GM15510 (cell line): ENCODE measurements around the gene LRRC28.
A peak's percentile ranks its signal among the peaks of the same experiment; 100 is the strongest.

Experiments used
- POLR2A ChIP-seq: IDR thresholded peaks from 3 replicates; pipeline ENCODE4 v1.6.1; 2011; ENCODE audit warnings: borderline replicate concordance; ENCODE audit not compliant: insufficient read length; ENCODE audit errors: extremely low read depth

Gene LRRC28

DNA sequence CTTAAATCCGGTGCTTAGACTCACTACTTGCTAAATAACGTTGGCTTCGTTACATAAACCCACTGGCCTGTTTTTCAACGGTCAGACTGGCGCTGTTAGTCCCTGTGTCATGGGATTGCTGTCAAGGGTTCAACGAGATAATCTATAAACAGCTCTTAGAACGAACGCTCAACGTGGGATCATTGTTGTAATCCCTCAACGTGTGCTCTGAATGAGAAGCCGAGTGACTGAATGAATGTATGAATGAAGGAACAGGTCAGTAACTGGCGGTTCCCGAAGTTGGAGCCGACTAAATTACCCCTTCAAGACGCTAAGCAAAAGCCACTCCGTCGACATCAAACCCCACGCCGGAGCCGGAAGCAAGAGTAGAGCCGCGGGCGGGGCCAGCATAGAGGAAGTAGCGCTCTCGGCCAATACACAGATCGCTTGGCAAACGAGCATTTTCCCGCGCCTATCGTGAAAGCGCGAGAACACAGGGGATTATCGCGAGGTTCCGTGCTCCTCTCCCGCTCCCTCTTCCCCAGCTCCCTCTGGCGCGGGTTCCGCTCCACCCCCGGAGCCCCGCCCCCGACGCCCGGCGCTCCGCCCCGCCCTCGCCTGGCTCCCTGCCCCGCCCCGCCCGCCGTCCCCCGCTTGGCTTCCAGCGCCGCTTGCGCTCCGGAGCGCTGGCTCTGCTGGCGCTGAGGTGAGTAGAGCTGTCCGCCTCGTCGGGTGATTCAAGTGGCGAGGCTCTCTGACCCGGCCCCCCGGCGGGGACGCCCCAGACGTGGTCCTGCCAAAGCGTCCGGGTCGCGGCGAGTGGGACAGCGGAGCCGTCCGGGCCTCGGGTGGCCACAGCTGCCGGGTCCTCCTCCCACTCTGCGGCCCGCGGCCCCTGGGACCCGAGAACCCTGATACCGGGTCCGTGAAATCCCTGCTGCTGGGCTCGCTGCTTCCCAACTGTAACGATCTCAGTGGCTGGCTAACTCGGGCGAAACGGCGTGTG, at the start of gene LRRC28:
Gene LRRC28, plus strand, starts transcription at position 625 of the 985 bp plus-strand sequence. CDS start 4,477 bp downstream, outside the sequence.
- peak; percentile 88 for TF ChIP-seq POLR2A

DNA sequence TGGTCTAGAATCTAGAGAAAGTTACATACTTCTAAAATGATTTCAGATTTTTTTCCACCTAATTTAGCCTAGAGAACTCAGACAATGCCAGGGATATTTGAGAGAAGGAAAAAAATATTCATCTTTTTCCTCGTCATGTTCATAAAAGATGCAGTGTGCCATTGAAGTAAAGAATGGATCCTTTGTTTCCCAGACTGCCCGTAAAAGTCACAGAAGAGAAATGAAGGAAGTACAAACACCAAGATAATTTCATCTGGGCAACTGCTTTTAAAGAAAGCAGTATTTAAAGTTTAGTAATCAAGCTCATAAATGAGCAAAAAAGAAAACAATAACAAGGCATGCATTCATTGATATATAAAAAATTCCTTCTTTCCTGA, 49.1 kb upstream of the LRRC28 start:
- TF ChIP-seq POLR2A = no peak

DNA sequence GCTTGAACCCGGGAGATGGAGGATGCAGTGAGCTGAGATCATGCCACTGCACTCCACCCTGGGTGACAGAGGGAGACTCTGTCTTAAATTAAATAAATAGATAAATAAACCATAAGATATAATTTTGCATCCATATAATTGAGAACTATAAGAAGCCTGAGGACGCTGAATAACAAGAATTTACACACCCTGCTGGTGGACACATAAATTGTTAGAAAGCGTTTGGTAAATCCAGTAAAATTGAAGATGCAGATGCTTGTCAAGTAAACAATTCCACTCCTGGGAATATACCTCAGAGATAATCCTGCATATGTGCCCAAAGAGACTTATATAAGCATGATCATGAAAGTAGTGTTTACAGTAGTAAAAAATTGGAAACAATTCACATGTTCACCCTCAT, 43.6 kb upstream of the LRRC28 start:
- TF ChIP-seq POLR2A = no peak

DNA sequence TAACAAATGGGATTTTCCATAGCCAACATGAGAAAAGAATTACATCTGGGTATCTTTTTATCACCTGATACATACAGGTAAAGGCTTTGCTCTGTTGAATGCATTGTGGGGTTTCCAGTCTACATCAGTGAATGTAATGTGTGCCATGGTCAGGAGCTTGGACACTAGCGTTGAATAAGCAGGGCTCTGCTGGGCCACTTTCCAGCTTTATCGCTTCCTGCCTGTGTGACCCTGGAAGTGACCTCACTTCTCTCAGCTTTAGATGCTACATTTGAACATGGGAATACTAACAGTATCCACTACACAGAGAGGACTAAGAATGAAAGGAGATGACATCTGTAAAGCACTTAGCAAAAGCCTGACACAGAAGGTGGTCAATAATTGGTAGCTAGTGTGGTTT, 42.0 kb upstream of the LRRC28 start:
- no peak for TF ChIP-seq POLR2A

DNA sequence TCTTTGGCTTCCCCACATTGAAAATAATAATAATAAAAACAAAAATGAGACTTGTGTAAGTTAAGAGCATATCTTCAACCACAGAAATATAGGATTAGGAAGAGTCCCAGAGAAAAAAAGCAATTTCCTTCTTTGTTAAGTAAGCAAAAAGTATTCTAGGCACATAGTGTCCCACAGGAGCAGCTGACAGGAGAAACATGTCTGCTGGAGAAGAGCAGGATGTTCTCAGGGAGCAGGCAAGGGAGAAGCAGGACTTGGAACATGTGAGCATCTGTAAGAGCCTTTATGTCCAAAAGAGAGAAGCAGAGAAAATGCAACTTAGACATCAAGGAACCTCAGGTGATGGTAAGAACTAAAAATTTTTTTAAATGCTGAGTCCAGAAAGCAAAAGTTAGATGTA, 40.9 kb upstream of the LRRC28 start:
- no peak for TF ChIP-seq POLR2A

DNA sequence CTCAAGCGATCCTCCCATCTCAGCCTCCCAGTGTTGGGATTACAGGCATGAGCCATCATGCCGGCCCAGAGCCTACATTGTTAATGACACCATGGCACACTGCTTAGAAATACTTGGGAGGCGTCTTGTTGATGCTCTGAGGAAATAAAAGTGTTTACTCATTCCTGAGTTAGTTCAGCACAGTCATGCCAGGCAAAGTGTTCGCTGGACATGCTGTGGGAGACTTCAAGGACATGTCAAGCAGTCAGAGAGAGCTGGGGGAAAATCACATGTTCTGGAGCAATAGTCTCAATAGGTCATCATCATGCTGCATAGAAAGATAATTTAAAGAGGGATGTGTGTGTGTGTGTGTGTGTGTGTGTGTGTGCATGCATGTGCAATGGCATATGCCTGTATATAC, 39.4 kb upstream of the LRRC28 start:
- no peak for TF ChIP-seq POLR2A

DNA sequence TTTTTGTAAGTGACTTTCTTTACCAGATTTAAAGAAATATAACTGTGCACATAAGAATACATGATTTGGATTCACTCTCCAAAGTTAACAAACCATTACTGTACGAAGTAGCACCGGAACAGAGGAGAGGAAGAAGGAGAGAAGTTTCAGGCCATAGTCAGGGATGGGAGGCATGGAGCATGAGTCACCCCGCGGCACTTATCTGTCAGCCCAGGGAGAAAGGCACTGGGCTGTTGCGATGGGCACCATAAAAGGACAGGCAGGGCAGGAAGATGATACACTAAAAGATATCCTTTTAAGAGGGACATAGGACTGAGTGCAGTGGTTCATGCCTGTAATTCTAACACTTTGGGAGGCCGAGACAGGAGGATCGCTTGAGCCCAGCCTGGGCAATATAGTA, 38.9 kb upstream of the LRRC28 start:
- TF ChIP-seq POLR2A = no peak

DNA sequence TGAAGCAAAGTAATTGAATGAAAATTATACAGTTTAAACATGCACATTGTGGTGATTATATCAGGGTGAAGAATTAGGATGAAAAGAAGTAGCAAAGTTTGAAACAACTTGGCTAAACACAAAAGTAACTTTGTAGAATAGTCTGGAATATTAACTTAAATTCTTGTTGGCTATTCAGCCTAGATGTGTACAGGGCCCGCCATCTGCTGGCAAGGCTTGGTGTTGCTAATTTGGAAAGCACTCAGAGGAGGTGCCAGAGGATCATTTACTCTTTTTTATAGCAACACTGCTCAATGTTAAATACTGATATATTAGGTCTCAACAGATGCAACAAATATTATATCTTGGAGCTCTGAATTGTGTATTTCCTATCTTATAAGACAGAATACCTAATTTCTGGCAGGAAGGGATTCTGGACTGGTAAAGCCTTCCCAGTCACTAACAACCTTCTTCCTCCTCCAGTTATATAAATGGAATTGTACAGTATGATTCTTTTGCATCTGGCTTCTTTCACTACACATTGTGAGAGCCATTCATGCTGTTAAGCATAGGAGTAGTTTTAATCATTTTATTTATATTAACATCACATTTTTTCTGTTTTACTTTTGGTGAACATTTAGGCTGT, 38.0 kb upstream of the LRRC28 start:
- TF ChIP-seq POLR2A = no peak

DNA sequence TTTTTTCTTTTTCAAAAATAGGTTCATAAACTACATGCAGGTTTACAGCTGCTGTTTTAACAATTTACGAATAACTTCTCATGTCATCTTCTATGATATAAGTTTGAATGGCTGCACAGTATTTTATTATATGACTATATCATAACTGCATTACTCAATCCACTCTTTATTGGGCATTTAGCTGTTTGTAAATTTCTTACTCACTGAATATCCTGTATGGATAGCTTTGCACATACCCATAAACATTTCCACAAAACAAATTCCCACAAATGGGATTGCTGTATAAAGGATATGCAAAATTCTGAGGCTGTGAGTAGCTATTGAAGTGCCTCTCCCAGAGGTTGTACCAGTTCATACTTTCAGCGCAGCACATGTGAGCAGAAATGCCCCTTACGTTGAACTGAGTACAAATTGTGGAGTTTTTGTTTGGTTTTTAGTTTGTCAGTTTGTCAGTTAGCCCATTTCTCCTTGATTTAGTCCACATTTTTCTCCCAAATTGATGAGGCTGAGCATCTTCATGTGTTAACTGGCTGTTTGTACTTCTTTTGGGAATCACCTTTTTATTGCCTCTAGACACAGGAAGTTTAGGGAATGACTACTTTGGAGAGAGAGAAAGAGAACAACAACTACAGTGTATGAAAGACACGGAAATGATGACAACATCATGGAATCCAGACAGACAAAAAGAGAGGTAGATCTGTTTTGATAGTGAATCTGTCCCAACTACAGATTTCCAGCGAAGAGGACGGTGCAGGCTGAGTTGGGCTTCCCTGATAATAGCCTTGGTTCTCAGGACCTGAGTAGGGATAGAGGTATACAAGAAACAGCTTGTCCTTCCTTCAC, 26.7 kb upstream of the LRRC28 start:
- no peak for TF ChIP-seq POLR2A

DNA sequence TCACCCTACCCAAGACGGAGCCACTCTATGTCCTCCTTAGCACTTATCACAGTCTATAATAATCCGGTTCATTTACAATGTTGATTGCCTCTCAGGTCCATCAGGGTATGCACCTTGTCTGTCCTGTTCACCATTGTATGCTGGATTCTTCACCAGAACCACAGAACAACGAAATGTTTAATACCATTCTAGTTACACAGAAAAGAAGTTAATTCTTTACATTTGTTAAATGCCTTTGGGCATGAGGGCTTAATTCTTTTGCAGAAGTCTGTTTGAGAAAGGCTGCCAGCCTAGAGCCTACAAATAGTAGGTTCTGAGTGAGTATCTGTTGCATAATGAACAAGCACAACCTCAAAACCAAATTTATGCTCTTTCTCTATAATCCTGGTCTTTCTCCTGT, 24.5 kb upstream of the LRRC28 start:
- TF ChIP-seq POLR2A = no peak

DNA sequence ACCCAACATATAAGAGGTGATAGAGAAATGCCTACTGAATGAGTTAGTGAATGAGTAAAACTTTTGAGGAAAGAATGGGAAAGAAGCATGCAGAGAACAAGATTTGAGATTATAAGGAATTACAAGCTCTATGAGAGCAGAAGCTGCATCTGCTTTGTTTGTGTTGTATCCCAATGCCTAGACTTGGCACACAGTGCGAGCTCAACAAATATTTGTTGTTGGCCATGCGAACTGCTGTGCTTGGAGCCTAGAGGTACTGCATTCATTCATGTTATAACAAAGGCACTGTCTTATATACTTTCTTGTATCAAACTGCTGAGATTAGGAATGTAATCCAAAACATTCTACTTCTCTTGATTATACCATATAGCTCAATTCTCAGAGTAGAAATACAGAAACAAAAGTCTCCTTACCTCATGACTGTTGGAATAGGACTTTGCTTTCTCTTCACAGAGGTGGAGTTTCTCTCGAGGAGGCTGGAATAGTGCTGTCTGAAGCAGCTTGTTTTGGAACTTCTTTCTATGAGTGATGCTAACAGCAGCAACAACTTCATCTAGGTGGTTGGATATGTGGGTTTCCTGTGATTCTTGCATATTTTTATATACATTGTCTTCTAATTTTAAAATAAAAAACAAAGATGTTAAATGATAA, 23.0 kb upstream of the LRRC28 start:
- no peak for TF ChIP-seq POLR2A

DNA sequence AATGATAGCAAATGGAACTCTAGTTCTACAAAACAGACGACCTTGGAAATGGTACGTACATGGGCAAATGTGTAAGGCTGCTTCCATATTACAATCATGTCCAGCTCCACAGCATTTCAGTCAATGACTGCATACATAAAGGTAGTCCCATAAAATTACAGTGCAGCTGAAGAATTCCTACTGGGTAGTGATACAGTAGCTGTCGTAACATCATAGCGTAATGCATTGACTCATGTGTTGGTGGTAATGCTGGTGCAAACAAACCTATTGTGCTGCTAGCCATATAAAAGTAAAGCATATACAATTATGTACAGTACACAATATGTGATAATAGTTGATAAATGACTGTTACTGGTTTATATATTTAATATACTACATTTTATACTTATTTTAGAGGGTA, 20.4 kb upstream of the LRRC28 start:
- TF ChIP-seq POLR2A = no peak

DNA sequence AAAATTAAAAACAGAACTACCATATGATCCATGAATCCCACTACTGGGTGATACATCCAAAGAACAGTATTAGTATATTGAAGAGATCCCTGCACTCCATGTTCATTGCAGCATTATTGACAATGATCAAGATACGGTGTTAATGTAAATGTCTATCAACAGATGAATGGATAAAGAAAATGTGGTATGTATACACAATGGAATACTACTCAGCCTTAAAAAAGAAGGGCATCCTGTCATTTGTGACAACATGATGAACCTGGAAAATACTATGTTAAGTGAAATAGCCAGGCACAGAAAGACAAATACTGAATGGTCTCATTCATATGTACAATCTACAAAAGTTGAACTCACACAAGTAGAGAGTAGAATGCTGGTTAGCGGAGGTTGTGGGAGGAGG, 18.5 kb upstream of the LRRC28 start:
- TF ChIP-seq POLR2A = no peak

DNA sequence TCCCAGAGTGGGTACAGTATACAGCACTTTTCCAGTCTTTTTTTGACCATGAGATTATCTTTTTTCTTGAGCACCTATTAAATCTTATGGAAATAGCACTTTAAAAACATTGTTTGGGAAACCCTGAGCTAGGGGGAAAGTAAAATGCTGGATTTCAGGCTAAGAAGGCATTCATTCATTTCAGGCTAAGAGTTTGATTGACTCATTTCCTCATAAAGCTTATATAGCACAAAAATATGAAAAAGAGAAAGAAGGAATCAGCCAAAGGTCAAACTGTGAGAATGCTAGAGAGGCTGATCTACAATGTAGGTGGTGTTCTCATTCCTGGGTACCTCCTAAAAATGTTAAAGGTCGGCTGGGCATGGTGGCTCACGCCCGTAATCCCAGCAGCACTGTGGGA, 12.4 kb upstream of the LRRC28 start:
- no peak for TF ChIP-seq POLR2A
